WTC11 (cell line): ENCODE data around the gene GATB. TPM values are rescaled to one million over a fixed set of nuclear protein-coding genes. Genes with fewer than 3 reads are reported as not detected.

ENCODE experiments used
- ATAC-seq: fragments of 200-7000 bp; cut with Tn5 transposase; 2 replicates; pipeline ENCODE4 v1.10.0; 2021; ENCODE audit warnings: mild to moderate bottlenecking, moderate library complexity
- CTCF ChIA-PET: fragments of 300-600 bp; sonication (Branson Sonifier 250); formaldehyde crosslinking; loops from one replicate; lab custom pipeline; 2021; ENCODE audit warnings: antibody characterized with exemption; lab: Charles Lee
- POLR2A ChIA-PET: fragments of 350-600 bp; sonication (Branson Sonifier 250); formaldehyde crosslinking; loops from one replicate; lab custom pipeline; 2021; ENCODE audit warnings: antibody characterized with exemption; lab: Charles Lee
- DNase-seq: peaks from one replicate; pipeline ENCODE4 v3.0.0; 2021; ENCODE audit warnings: low spot score
- H3K27ac Mint-ChIP-seq: 2 replicates; pipeline ENCODE4 v1.8.0; 2021; ENCODE audit warnings: mixed read lengths
- H3K27me3 Mint-ChIP-seq: 2 replicates; pipeline ENCODE4 v1.8.0; 2021; ENCODE audit warnings: low read depth, mild to moderate bottlenecking, moderate library complexity, mixed read lengths
- H3K36me3 Mint-ChIP-seq: 2 replicates; pipeline ENCODE4 v1.8.0; 2021; ENCODE audit warnings: mixed read lengths
- H3K4me1 Mint-ChIP-seq: 2 replicates; pipeline ENCODE4 v1.8.0; 2022; ENCODE audit warnings: mixed read lengths
- H3K4me3 Mint-ChIP-seq: 2 replicates; pipeline ENCODE4 v1.8.0; 2021; ENCODE audit warnings: mild to moderate bottlenecking, moderate library complexity, mixed read lengths
- H3K9me3 Mint-ChIP-seq: 2 replicates; pipeline ENCODE4 v1.8.0; 2021; ENCODE audit warnings: mixed read lengths
- GABPB1 ChIP-seq: sonication (generic); formaldehyde crosslinking; IDR thresholded peaks from 2 replicates; pipeline ENCODE4 v1.8.1; 2023; ENCODE audit warnings: mild to moderate bottlenecking, missing genetic modification reagents
- GRHL2 ChIP-seq: fragments of 250-450 bp; sonication (Bioruptor Pico); IDR thresholded peaks from 2 replicates; pipeline ENCODE4 v1.8.0; 2022; ENCODE audit warnings: mild to moderate bottlenecking, moderate library complexity; ENCODE audit not compliant: insufficient replicate concordance, severe bottlenecking
- GTF2I ChIP-seq: fragments of 250-450 bp; sonication (Bioruptor Pico); conservative IDR thresholded peaks from 2 replicates; pipeline ENCODE4 v1.4.0; 2021; ENCODE audit warnings: mild to moderate bottlenecking
- NFE2L1 ChIP-seq: sonication (generic); formaldehyde crosslinking; IDR thresholded peaks from 2 replicates; pipeline ENCODE4 v1.8.1; 2023; ENCODE audit warnings: missing genetic modification reagents
- NR3C1 ChIP-seq: sonication (generic); formaldehyde crosslinking; conservative IDR thresholded peaks from 2 replicates; pipeline ENCODE4 v1.8.1; 2023; ENCODE audit warnings: low read depth, mild to moderate bottlenecking, missing genetic modification reagents
- OVOL2 ChIP-seq: fragments of 250-450 bp; sonication (Bioruptor Pico); IDR thresholded peaks from 2 replicates; pipeline ENCODE4 v1.9.0; 2021; ENCODE audit warnings: mild to moderate bottlenecking, borderline replicate concordance
- PRRX2 ChIP-seq: fragments of 250-450 bp; sonication (Bioruptor Pico); IDR thresholded peaks from 2 replicates; pipeline ENCODE4 v1.8.0; 2021; ENCODE audit warnings: mild to moderate bottlenecking
- SMAD3 ChIP-seq: sonication (generic); formaldehyde crosslinking; IDR thresholded peaks from 2 replicates; pipeline ENCODE4 v1.8.0; 2022; ENCODE audit warnings: missing genetic modification reagents, mild to moderate bottlenecking, borderline replicate concordance
- SP1 ChIP-seq: sonication (generic); formaldehyde crosslinking; conservative IDR thresholded peaks from 2 replicates; pipeline ENCODE4 v1.8.1; 2022; ENCODE audit warnings: missing genetic modification reagents
- ZNF396 ChIP-seq: fragments of 250-450 bp; sonication (Bioruptor Pico); IDR thresholded peaks from 2 replicates; pipeline ENCODE4 v1.8.0; 2021; ENCODE audit warnings: mild to moderate bottlenecking, moderate library complexity, borderline replicate concordance
- total RNA-seq: library from RNA; stranded (reverse); gene quantifications from 3 replicates; pipeline ENCODE4 v1.2.3, GENCODE V29; 2021
- TF ChIP-seq, protein P1 (sequence below): sonication (generic); formaldehyde crosslinking; IDR thresholded peaks from 2 replicates; pipeline ENCODE4 v1.8.1; 2022; ENCODE audit warnings: mild to moderate bottlenecking, moderate library complexity, missing genetic modification reagents
- TF ChIP-seq, protein P2 (sequence below): fragments of 250-450 bp; sonication (Bioruptor Pico); IDR thresholded peaks from 2 replicates; pipeline ENCODE4 v1.9.0; 2021; ENCODE audit warnings: moderate library complexity, mild to moderate bottlenecking, inconsistent platforms, borderline replicate concordance
- TF ChIP-seq, protein P3 (sequence below): sonication (generic); formaldehyde crosslinking; IDR thresholded peaks from 2 replicates; pipeline ENCODE4 v1.8.0; 2023; ENCODE audit warnings: missing genetic modification reagents, mild to moderate bottlenecking, borderline replicate concordance
- TF ChIP-seq, protein P4 (sequence below): sonication (generic); formaldehyde crosslinking; IDR thresholded peaks from 2 replicates; pipeline ENCODE4 v1.8.0; 2022; ENCODE audit warnings: mild to moderate bottlenecking, missing genetic modification reagents
- TF ChIP-seq, protein P5 (sequence below): sonication (generic); formaldehyde crosslinking; IDR thresholded peaks from 2 replicates; pipeline ENCODE4 v1.8.1; 2022; ENCODE audit warnings: low read depth, missing genetic modification reagents, borderline replicate concordance
- TF ChIP-seq, protein P6 (sequence below): fragments of 200-600 bp; IDR thresholded peaks from 2 replicates; pipeline ENCODE4 v1.8.0; 2022; ENCODE audit warnings: antibody characterized with exemption
- TF ChIP-seq, protein P7 (sequence below): sonication (generic); formaldehyde crosslinking; IDR thresholded peaks from 2 replicates; pipeline ENCODE4 v1.8.1; 2022; ENCODE audit warnings: mild to moderate bottlenecking, missing genetic modification reagents, moderate library complexity, borderline replicate concordance
- TF ChIP-seq, protein P8 (sequence below): sonication (generic); formaldehyde crosslinking; IDR thresholded peaks from 2 replicates; pipeline ENCODE4 v1.8.1; 2023; ENCODE audit warnings: mild to moderate bottlenecking, missing genetic modification reagents, moderate library complexity

Gene GATB
- total RNA-seq, 1 experiment from 2014 or later = 22.7 TPM

DNA sequence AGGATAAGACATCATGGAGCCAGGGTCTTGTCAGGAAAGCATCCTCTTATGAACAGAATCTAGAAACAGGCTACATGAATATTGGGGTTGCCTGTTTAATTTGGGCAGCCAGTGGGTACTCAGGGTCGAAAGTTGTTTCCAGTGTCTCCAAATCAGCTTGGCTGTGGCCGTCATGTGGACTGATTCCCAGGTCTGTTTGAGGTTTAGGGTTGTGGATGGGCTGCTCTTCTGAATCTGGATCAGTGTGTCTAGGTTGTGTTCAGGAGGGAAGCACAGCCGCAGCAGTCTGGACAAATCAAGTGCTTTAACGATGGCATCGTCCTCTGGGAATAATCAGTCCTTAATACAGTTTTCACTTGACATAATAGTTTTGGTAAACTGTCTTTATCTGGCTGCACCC is 94.3 kb downstream of the GATB start (continued):
- TF ChIP-seq, protein P1, sequence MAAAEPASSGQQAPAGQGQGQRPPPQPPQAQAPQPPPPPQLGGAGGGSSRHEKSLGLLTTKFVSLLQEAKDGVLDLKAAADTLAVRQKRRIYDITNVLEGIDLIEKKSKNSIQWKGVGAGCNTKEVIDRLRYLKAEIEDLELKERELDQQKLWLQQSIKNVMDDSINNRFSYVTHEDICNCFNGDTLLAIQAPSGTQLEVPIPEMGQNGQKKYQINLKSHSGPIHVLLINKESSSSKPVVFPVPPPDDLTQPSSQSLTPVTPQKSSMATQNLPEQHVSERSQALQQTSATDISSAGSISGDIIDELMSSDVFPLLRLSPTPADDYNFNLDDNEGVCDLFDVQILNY (CRISPR knock-in tag) = no peak
- no peak for TF ChIP-seq GRHL2 (CRISPR knock-in tag)
- TF ChIP-seq, protein P2, sequence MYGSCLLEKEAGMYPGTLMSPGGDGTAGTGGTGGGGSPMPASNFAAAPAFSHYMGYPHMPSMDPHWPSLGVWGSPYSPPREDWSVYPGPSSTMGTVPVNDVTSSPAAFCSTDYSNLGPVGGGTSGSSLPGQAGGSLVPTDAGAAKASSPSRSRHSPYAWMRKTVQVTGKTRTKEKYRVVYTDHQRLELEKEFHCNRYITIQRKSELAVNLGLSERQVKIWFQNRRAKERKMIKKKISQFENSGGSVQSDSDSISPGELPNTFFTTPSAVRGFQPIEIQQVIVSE (CRISPR knock-in tag) = no peak

DNA sequence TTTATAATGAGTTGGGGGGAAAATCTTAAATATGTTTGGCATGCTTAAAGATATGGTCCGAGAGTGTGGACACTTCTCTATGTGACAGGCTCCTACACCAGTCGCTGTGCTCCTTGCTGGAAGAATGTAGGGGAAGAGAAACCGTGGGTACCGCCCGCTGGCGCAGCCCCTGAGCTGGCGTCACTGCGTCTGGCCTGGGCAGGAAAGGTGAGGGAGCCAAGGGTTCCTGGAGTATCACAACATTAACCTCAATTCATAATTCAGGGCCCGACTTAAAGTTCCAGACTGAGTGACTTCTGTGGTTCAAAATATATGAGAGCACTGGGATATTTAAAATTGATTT is 95.1 kb downstream of the GATB start:
- no peak for TF ChIP-seq ZNF396 (CRISPR knock-in tag)
- no peak for TF ChIP-seq GABPB1 (CRISPR knock-in tag)
- TF ChIP-seq, protein P2 (CRISPR knock-in tag) = no peak
- no peak for TF ChIP-seq SP1 (CRISPR knock-in tag)
- TF ChIP-seq NFE2L1 = no peak
- TF ChIP-seq, protein P3, sequence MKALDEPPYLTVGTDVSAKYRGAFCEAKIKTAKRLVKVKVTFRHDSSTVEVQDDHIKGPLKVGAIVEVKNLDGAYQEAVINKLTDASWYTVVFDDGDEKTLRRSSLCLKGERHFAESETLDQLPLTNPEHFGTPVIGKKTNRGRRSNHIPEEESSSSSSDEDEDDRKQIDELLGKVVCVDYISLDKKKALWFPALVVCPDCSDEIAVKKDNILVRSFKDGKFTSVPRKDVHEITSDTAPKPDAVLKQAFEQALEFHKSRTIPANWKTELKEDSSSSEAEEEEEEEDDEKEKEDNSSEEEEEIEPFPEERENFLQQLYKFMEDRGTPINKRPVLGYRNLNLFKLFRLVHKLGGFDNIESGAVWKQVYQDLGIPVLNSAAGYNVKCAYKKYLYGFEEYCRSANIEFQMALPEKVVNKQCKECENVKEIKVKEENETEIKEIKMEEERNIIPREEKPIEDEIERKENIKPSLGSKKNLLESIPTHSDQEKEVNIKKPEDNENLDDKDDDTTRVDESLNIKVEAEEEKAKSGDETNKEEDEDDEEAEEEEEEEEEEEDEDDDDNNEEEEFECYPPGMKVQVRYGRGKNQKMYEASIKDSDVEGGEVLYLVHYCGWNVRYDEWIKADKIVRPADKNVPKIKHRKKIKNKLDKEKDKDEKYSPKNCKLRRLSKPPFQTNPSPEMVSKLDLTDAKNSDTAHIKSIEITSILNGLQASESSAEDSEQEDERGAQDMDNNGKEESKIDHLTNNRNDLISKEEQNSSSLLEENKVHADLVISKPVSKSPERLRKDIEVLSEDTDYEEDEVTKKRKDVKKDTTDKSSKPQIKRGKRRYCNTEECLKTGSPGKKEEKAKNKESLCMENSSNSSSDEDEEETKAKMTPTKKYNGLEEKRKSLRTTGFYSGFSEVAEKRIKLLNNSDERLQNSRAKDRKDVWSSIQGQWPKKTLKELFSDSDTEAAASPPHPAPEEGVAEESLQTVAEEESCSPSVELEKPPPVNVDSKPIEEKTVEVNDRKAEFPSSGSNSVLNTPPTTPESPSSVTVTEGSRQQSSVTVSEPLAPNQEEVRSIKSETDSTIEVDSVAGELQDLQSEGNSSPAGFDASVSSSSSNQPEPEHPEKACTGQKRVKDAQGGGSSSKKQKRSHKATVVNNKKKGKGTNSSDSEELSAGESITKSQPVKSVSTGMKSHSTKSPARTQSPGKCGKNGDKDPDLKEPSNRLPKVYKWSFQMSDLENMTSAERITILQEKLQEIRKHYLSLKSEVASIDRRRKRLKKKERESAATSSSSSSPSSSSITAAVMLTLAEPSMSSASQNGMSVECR (CRISPR knock-in tag) = no peak
- no peak for TF ChIP-seq OVOL2 (CRISPR knock-in tag)
- TF ChIP-seq NR3C1 (CRISPR knock-in tag) = no peak
- TF ChIP-seq, protein P4, sequence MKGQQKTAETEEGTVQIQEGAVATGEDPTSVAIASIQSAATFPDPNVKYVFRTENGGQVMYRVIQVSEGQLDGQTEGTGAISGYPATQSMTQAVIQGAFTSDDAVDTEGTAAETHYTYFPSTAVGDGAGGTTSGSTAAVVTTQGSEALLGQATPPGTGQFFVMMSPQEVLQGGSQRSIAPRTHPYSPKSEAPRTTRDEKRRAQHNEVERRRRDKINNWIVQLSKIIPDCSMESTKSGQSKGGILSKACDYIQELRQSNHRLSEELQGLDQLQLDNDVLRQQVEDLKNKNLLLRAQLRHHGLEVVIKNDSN (CRISPR knock-in tag) = no peak
- TF ChIP-seq GTF2I (CRISPR knock-in tag) = no peak
- no peak for DNase-seq
- Mint-ChIP-seq H3K9me3 (no peaks in the 10 kb centered on the region), H3K4me1 (no peaks in the 10 kb centered on the region), H3K4me3 (no peak overlapping the region), H3K27me3 (no peaks in the 10 kb centered on the region), H3K27ac (no peak overlapping the region), H3K36me3 (peaks cover 18% of the 10 kb centered on the region)
- ChIA-PET POLR2A (no interaction called here), CTCF (no interaction called here)
- no peak for ATAC-seq

DNA sequence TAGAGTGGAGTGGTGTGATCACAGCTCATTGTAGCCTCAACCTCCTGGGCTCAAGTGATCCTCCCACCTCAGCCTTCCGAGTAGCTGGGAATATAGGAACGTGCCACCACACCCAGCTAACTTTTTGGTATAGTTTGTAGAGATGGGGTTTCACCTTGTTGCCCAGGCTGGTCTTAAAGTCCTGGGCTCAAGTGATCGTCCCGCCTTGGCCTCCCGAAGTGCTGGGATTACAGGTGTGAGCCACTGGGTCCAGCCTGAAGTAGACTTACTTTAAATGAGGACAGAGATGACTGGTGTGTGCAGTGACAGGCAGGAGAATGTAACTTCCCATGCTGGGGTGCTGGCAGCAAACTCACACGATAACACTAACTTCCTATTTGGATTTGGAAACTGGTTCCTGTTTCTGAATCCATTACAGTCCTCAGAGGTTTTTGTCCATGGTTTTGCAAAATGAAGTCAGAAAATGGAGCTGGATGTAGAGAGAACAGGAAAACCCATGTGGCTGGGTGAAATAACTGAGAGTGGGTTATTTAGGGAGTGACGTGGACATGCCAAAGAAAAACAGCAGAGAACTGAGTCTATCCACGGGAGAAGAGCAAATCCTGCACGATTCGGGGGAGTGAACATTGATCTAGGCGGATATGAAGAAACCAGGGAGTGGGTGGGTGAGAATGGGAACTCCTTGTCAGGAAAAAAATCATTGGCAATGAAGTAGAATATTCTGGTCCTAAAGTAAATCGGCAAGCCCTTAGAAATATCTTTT is 95.6 kb downstream of the GATB start:
- no peak overlapping the region for H3K27ac Mint-ChIP-seq
- H3K4me3 Mint-ChIP-seq = no peak overlapping the region
- no peaks in the 10 kb centered on the region for H3K9me3 Mint-ChIP-seq
- no peaks in the 10 kb centered on the region for H3K4me1 Mint-ChIP-seq
- peaks cover 18% of the 10 kb centered on the region for H3K36me3 Mint-ChIP-seq
- ChIA-PET POLR2A (no interaction called here), CTCF (interaction anchor here (0.5 kb wide), 1 partner anchor 239 kb away, joined by 3 read pairs; no protein-coding TSS in a partner anchor)
- DNase-seq (no peak), ATAC-seq (no peak)
- H3K27me3 Mint-ChIP-seq = no peaks in the 10 kb centered on the region
- TF ChIP-seq SMAD3 (no peak), GTF2I (CRISPR knock-in tag) (no peak), PRRX2 (CRISPR knock-in tag) (no peak)
- TF ChIP-seq, protein P5, sequence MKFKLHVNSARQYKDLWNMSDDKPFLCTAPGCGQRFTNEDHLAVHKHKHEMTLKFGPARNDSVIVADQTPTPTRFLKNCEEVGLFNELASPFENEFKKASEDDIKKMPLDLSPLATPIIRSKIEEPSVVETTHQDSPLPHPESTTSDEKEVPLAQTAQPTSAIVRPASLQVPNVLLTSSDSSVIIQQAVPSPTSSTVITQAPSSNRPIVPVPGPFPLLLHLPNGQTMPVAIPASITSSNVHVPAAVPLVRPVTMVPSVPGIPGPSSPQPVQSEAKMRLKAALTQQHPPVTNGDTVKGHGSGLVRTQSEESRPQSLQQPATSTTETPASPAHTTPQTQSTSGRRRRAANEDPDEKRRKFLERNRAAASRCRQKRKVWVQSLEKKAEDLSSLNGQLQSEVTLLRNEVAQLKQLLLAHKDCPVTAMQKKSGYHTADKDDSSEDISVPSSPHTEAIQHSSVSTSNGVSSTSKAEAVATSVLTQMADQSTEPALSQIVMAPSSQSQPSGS = no peak
- TF ChIP-seq, protein P6, sequence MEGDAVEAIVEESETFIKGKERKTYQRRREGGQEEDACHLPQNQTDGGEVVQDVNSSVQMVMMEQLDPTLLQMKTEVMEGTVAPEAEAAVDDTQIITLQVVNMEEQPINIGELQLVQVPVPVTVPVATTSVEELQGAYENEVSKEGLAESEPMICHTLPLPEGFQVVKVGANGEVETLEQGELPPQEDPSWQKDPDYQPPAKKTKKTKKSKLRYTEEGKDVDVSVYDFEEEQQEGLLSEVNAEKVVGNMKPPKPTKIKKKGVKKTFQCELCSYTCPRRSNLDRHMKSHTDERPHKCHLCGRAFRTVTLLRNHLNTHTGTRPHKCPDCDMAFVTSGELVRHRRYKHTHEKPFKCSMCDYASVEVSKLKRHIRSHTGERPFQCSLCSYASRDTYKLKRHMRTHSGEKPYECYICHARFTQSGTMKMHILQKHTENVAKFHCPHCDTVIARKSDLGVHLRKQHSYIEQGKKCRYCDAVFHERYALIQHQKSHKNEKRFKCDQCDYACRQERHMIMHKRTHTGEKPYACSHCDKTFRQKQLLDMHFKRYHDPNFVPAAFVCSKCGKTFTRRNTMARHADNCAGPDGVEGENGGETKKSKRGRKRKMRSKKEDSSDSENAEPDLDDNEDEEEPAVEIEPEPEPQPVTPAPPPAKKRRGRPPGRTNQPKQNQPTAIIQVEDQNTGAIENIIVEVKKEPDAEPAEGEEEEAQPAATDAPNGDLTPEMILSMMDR = no peak
- TF ChIP-seq, protein P7, sequence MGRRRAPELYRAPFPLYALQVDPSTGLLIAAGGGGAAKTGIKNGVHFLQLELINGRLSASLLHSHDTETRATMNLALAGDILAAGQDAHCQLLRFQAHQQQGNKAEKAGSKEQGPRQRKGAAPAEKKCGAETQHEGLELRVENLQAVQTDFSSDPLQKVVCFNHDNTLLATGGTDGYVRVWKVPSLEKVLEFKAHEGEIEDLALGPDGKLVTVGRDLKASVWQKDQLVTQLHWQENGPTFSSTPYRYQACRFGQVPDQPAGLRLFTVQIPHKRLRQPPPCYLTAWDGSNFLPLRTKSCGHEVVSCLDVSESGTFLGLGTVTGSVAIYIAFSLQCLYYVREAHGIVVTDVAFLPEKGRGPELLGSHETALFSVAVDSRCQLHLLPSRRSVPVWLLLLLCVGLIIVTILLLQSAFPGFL (CRISPR knock-in tag) = no peak
- TF ChIP-seq, protein P8, sequence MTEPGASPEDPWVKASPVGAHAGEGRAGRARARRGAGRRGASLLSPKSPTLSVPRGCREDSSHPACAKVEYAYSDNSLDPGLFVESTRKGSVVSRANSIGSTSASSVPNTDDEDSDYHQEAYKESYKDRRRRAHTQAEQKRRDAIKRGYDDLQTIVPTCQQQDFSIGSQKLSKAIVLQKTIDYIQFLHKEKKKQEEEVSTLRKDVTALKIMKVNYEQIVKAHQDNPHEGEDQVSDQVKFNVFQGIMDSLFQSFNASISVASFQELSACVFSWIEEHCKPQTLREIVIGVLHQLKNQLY = no peak
